GM18498 (cell line): Measurements from ENCODE around the gene POLRMT.

Source experiments
- ATAC-seq: cut with Tn5 transposase; IDR thresholded peaks from one replicate; pipeline ENCODE4 v1.9.1; 2021; ENCODE audit warnings: mild to moderate bottlenecking, moderate library complexity; ENCODE audit not compliant: unreplicated experiment

The POLRMT gene

GRCh38 chr19:648305-648704 lies 15.0 kb upstream of the POLRMT start:
- no peak for ATAC-seq

GRCh38 chr19:647566-648284 lies 14.4 kb upstream of the POLRMT start:
- no peak for ATAC-seq

GRCh38 chr19:646779-647565 lies 13.6 kb upstream of the POLRMT start:
- ATAC-seq, result no peak

- ATAC-seq, result no peak
Measured at GRCh38 chr19:645912-646778, 12.8 kb upstream of the POLRMT start.

- no peak for ATAC-seq
Measured at GRCh38 chr19:644789-645188, 11.5 kb upstream of the POLRMT start.

- ATAC-seq, result no peak
Measured at GRCh38 chr19:644363-644762, 11.0 kb upstream of the POLRMT start.

GRCh38 chr19:643736-644135 lies 10.4 kb upstream of the POLRMT start:
- no peak for ATAC-seq

- ATAC-seq, result no peak
Measured at GRCh38 chr19:642767-643727, 9.7 kb upstream of the POLRMT start.

- ATAC-seq, result no peak
Measured at GRCh38 chr19:641702-642101, 8.4 kb upstream of the POLRMT start.

GRCh38 chr19:640606-641189 lies 7.4 kb upstream of the POLRMT start:
- ATAC-seq, result no peak

GRCh38 chr19:640161-640558 lies 6.8 kb upstream of the POLRMT start:
- no peak for ATAC-seq

- peak; percentile 64 for ATAC-seq
Measured at GRCh38 chr19:639253-640160, 6.2 kb upstream of the POLRMT start, which contains the start of gene FGF22. TSS of gene FGF22 (plus strand) at chr19:639879. CDS start at chr19:639926, 47 bp downstream.

GRCh38 chr19:638906-639252 lies 5.5 kb upstream of the POLRMT start:
- no peak for ATAC-seq

GRCh38 chr19:634975-635652 lies 1.8 kb upstream of the POLRMT start:
- ATAC-seq, result no peak

GRCh38 chr19:633786-634639 lies 676 bp upstream of the POLRMT start:
- no peak for ATAC-seq

GRCh38 chr19:632579-633067 lies 714 bp downstream of the POLRMT start:
- peak; percentile 25 for ATAC-seq
